WTC11 (cell line): ENCODE measurements around the gene NCAPH2. TPM values are rescaled to one million over a fixed set of nuclear protein-coding genes. Genes with fewer than 3 reads are reported as not detected.

Source experiments
- ATAC-seq: fragments of 200-7000 bp; cut with Tn5 transposase; 2 replicates; pipeline ENCODE4 v1.10.0; 2021; ENCODE audit warnings: mild to moderate bottlenecking, moderate library complexity
- CTCF ChIA-PET: fragments of 300-600 bp; sonication (Branson Sonifier 250); formaldehyde crosslinking; loops from one replicate; lab custom pipeline; 2021; ENCODE audit warnings: antibody characterized with exemption; lab: Charles Lee
- POLR2A ChIA-PET: fragments of 350-600 bp; sonication (Branson Sonifier 250); formaldehyde crosslinking; loops from one replicate; lab custom pipeline; 2021; ENCODE audit warnings: antibody characterized with exemption; lab: Charles Lee
- DNase-seq: peaks from one replicate; pipeline ENCODE4 v3.0.0; 2021; ENCODE audit warnings: low spot score
- H3K27ac Mint-ChIP-seq: 2 replicates; pipeline ENCODE4 v1.8.0; 2021; ENCODE audit warnings: mixed read lengths
- H3K27me3 Mint-ChIP-seq: 2 replicates; pipeline ENCODE4 v1.8.0; 2021; ENCODE audit warnings: low read depth, mild to moderate bottlenecking, moderate library complexity, mixed read lengths
- H3K36me3 Mint-ChIP-seq: 2 replicates; pipeline ENCODE4 v1.8.0; 2021; ENCODE audit warnings: mixed read lengths
- H3K4me1 Mint-ChIP-seq: 2 replicates; pipeline ENCODE4 v1.8.0; 2022; ENCODE audit warnings: mixed read lengths
- H3K4me3 Mint-ChIP-seq: 2 replicates; pipeline ENCODE4 v1.8.0; 2021; ENCODE audit warnings: mild to moderate bottlenecking, moderate library complexity, mixed read lengths
- H3K9me3 Mint-ChIP-seq: 2 replicates; pipeline ENCODE4 v1.8.0; 2021; ENCODE audit warnings: mixed read lengths
- CDX4 ChIP-seq: fragments of 250-450 bp; sonication (Bioruptor Pico); IDR thresholded peaks from 2 replicates; pipeline ENCODE4 v1.9.0; 2021; ENCODE audit warnings: moderate library complexity, mild to moderate bottlenecking, inconsistent platforms, borderline replicate concordance
- E2F5 ChIP-seq: sonication (generic); formaldehyde crosslinking; IDR thresholded peaks from 2 replicates; pipeline ENCODE4 v1.8.1; 2022; ENCODE audit warnings: mild to moderate bottlenecking, moderate library complexity, missing genetic modification reagents
- EMX1 ChIP-seq: fragments of 250-450 bp; sonication (Bioruptor Pico); IDR thresholded peaks from 2 replicates; pipeline ENCODE4 v1.8.0; 2021; ENCODE audit warnings: mild to moderate bottlenecking
- ETV6 ChIP-seq: sonication (generic); formaldehyde crosslinking; IDR thresholded peaks from 2 replicates; pipeline ENCODE4 v1.8.1; 2022; ENCODE audit warnings: mild to moderate bottlenecking, missing genetic modification reagents
- FOXJ3 ChIP-seq: sonication (generic); formaldehyde crosslinking; IDR thresholded peaks from 2 replicates; pipeline ENCODE4 v1.9.0; 2021; ENCODE audit warnings: missing genetic modification reagents, mild to moderate bottlenecking, borderline replicate concordance
- FOXP1 ChIP-seq: sonication (generic); formaldehyde crosslinking; IDR thresholded peaks from 2 replicates; pipeline ENCODE4 v1.8.0; 2022; ENCODE audit warnings: missing genetic modification reagents, mild to moderate bottlenecking, moderate library complexity, borderline replicate concordance
- FOXP4 ChIP-seq: sonication (generic); formaldehyde crosslinking; IDR thresholded peaks from 2 replicates; pipeline ENCODE4 v1.8.0; 2022; ENCODE audit warnings: mild to moderate bottlenecking, missing genetic modification reagents
- JUN ChIP-seq: sonication (generic); formaldehyde crosslinking; IDR thresholded peaks from 2 replicates; pipeline ENCODE4 v1.8.0; 2023; ENCODE audit warnings: mild to moderate bottlenecking, missing genetic modification reagents
- KAT7 ChIP-seq: sonication (generic); formaldehyde crosslinking; IDR thresholded peaks from 2 replicates; pipeline ENCODE4 v1.8.1; 2023; ENCODE audit warnings: missing genetic modification reagents, mild to moderate bottlenecking, borderline replicate concordance
- NFATC4 ChIP-seq: fragments of 250-450 bp; sonication (Bioruptor Pico); IDR thresholded peaks from 2 replicates; pipeline ENCODE4 v1.9.0; 2021; ENCODE audit warnings: mild to moderate bottlenecking
- NFE2L1 ChIP-seq: sonication (generic); formaldehyde crosslinking; IDR thresholded peaks from 2 replicates; pipeline ENCODE4 v1.8.1; 2023; ENCODE audit warnings: missing genetic modification reagents
- PRRX2 ChIP-seq: fragments of 250-450 bp; sonication (Bioruptor Pico); IDR thresholded peaks from 2 replicates; pipeline ENCODE4 v1.8.0; 2021; ENCODE audit warnings: mild to moderate bottlenecking
- SOX15 ChIP-seq: fragments of 250-450 bp; sonication (Bioruptor Pico); IDR thresholded peaks from 2 replicates; pipeline ENCODE4 v1.9.0; 2021; ENCODE audit warnings: mild to moderate bottlenecking
- TEAD1 ChIP-seq: sonication (generic); formaldehyde crosslinking; IDR thresholded peaks from 2 replicates; pipeline ENCODE4 v1.8.0; 2022; ENCODE audit warnings: mild to moderate bottlenecking, missing genetic modification reagents
- ZBTB21 ChIP-seq: sonication (generic); formaldehyde crosslinking; IDR thresholded peaks from 2 replicates; pipeline ENCODE4 v1.8.1; 2023; ENCODE audit warnings: mild to moderate bottlenecking, missing genetic modification reagents, borderline replicate concordance
- ZNF317 ChIP-seq: sonication (generic); formaldehyde crosslinking; IDR thresholded peaks from 2 replicates; pipeline ENCODE4 v1.8.1; 2023; ENCODE audit warnings: low read depth, mild to moderate bottlenecking, moderate library complexity, missing genetic modification reagents, borderline replicate concordance
- ZNF423 ChIP-seq: fragments of 250-450 bp; sonication (Bioruptor Pico); IDR thresholded peaks from 2 replicates; pipeline ENCODE4 v2.1.2; 2022; ENCODE audit warnings: mild to moderate bottlenecking, moderate library complexity
- ZNF671 ChIP-seq: fragments of 250-450 bp; sonication (Bioruptor Pico); IDR thresholded peaks from 2 replicates; pipeline ENCODE4 v1.8.0; 2021; ENCODE audit warnings: mild to moderate bottlenecking
- total RNA-seq: library from RNA; stranded (reverse); gene quantifications from 3 replicates; pipeline ENCODE4 v1.2.3, GENCODE V29; 2021
- TF ChIP-seq, protein P1 (sequence below): sonication (generic); formaldehyde crosslinking; IDR thresholded peaks from 2 replicates; pipeline ENCODE4 v1.8.1; 2023; ENCODE audit warnings: mild to moderate bottlenecking, missing genetic modification reagents, moderate library complexity
- TF ChIP-seq, protein P2 (sequence below): sonication (generic); formaldehyde crosslinking; IDR thresholded peaks from 2 replicates; pipeline ENCODE4 v1.8.0; 2023; ENCODE audit warnings: missing genetic modification reagents
- TF ChIP-seq, protein P3 (sequence below): fragments of 250-450 bp; sonication (Bioruptor Pico); IDR thresholded peaks from 2 replicates; pipeline ENCODE4 v2.1.2; 2022; ENCODE audit warnings: mild to moderate bottlenecking, moderate library complexity
- TF ChIP-seq, protein P4 (sequence below): sonication (generic); formaldehyde crosslinking; IDR thresholded peaks from 2 replicates; pipeline ENCODE4 v1.8.1; 2023; ENCODE audit warnings: mild to moderate bottlenecking, missing genetic modification reagents

NCAPH2 gene
- total RNA-seq, 1 experiment from 2014 or later, result 78.4 TPM

- TF ChIP-seq ZNF671 (CRISPR knock-in tag) (no peak), FOXP4 (CRISPR knock-in tag) (no peak), PRRX2 (CRISPR knock-in tag) (no peak), ZBTB21 (CRISPR knock-in tag) (no peak), NFATC4 (CRISPR knock-in tag) (no peak), TEAD1 (CRISPR knock-in tag) (no peak), FOXJ3 (CRISPR knock-in tag) (no peak), KAT7 (CRISPR knock-in tag) (no peak), E2F5 (CRISPR knock-in tag) (no peak), FOXP1 (CRISPR knock-in tag) (no peak), JUN (CRISPR knock-in tag) (no peak), NFE2L1 (CRISPR knock-in tag) (no peak), ZNF423 (CRISPR knock-in tag) (no peak)
- TF ChIP-seq, protein P1, sequence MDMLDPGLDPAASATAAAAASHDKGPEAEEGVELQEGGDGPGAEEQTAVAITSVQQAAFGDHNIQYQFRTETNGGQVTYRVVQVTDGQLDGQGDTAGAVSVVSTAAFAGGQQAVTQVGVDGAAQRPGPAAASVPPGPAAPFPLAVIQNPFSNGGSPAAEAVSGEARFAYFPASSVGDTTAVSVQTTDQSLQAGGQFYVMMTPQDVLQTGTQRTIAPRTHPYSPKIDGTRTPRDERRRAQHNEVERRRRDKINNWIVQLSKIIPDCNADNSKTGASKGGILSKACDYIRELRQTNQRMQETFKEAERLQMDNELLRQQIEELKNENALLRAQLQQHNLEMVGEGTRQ (CRISPR knock-in tag), result no peak
- TF ChIP-seq, protein P2, sequence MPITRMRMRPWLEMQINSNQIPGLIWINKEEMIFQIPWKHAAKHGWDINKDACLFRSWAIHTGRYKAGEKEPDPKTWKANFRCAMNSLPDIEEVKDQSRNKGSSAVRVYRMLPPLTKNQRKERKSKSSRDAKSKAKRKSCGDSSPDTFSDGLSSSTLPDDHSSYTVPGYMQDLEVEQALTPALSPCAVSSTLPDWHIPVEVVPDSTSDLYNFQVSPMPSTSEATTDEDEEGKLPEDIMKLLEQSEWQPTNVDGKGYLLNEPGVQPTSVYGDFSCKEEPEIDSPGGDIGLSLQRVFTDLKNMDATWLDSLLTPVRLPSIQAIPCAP, result no peak
- TF ChIP-seq, protein P3, sequence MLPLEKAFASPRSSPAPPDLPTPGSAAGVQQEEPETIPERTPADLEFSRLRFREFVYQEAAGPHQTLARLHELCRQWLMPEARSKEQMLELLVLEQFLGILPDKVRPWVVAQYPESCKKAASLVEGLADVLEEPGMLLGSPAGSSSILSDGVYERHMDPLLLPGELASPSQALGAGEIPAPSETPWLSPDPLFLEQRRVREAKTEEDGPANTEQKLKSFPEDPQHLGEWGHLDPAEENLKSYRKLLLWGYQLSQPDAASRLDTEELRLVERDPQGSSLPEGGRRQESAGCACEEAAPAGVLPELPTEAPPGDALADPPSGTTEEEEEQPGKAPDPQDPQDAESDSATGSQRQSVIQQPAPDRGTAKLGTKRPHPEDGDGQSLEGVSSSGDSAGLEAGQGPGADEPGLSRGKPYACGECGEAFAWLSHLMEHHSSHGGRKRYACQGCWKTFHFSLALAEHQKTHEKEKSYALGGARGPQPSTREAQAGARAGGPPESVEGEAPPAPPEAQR (CRISPR knock-in tag), result no peak
- TF ChIP-seq, protein P4, sequence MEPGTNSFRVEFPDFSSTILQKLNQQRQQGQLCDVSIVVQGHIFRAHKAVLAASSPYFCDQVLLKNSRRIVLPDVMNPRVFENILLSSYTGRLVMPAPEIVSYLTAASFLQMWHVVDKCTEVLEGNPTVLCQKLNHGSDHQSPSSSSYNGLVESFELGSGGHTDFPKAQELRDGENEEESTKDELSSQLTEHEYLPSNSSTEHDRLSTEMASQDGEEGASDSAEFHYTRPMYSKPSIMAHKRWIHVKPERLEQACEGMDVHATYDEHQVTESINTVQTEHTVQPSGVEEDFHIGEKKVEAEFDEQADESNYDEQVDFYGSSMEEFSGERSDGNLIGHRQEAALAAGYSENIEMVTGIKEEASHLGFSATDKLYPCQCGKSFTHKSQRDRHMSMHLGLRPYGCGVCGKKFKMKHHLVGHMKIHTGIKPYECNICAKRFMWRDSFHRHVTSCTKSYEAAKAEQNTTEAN (CRISPR knock-in tag), result no peak
- no peak overlapping the region for H3K4me3 Mint-ChIP-seq
- ChIA-PET POLR2A (no interaction called here), CTCF (interaction anchor here (1.2 kb wide), 1 partner anchor 41 kb away, joined by 3 read pairs; the partner anchor contains the start of gene SYCE3)
- H3K27me3 Mint-ChIP-seq, result peaks cover 2% of the 10 kb centered on the region
- H3K9me3 Mint-ChIP-seq, result no peaks in the 10 kb centered on the region
- ATAC-seq (no peak), DNase-seq (no peak)
- H3K4me1 Mint-ChIP-seq, result peaks cover 6% of the 10 kb centered on the region
- H3K27ac Mint-ChIP-seq, result no peak overlapping the region
- H3K36me3 Mint-ChIP-seq, result peaks cover 10% of the 10 kb centered on the region
These were observed 13.7 kb downstream of the NCAPH2 start for GRCh38 chr22:50521710-50522109.

DNA sequence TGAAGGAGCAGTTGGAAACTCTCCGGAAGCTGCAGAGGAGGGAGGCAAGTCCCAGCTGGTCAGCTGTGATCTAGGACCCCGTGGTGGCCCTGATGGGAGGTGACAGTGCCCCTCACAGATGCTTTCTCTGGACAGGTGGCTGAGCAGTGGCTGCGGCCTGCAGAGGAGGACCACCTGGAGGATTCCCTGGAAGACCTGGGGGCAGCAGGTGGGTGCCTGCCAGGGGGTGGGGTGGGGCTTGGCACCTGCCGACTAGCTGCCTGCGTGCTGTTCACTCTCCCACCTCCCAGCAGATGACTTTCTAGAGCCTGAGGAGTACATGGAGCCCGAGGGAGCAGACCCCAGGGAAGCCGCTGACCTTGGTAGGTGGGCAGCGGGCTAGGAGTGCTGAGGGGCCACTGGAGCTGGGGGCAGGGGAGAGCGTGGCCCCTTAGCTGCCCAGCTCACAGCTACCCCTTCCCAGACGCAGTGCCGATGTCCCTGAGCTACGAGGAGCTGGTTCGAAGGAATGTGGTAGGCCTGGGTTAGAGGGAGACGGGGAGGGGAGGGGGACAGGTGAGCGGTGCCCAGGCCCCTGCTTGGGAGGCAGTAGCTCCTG, 14.3 kb downstream of the NCAPH2 start:
- POLR2A ChIA-PET, result no interaction called here
- Mint-ChIP-seq H3K4me3 (no peak overlapping the region), H3K9me3 (no peaks in the 10 kb centered on the region), H3K4me1 (peaks cover 10% of the 10 kb centered on the region), H3K27ac (no peak overlapping the region), H3K36me3 (peaks cover 10% of the 10 kb centered on the region), H3K27me3 (peaks cover 8% of the 10 kb centered on the region)
- CTCF ChIA-PET, result interaction anchor here (0.8 to 1.2 kb wide), 2 partner anchors 26 to 41 kb away, joined by 3 read pairs; partner anchors contain the start of gene SYCE3
- ATAC-seq (no peak), DNase-seq (no peak)
- TF ChIP-seq PRRX2 (CRISPR knock-in tag) (no peak), SOX15 (CRISPR knock-in tag) (no peak), CDX4 (CRISPR knock-in tag) (no peak), JUN (CRISPR knock-in tag) (no peak), ZNF317 (CRISPR knock-in tag) (no peak), ETV6 (CRISPR knock-in tag) (no peak), FOXP4 (CRISPR knock-in tag) (no peak), EMX1 (no peak)
- TF ChIP-seq, protein P2, result no peak
- TF ChIP-seq, protein P1 (CRISPR knock-in tag), result no peak
